Esophagus squamous epithelium (tissue), 5 donors: ENCODE measurements around the gene MMEL1. TPM values are rescaled to one million over a fixed set of nuclear protein-coding genes. Genes with fewer than 3 reads are reported as not detected.
"Not testable (repeated sequence)": the region's sequence is repeated elsewhere in the genome, so short reads cannot be mapped to it uniquely, and the experiment has no call there.

Experiments
- DNase-seq: peaks from one replicate; lab custom pipeline; 2025; lab: John Stamatoyannopoulos, UW
- H3K27ac ChIP-seq, 4 donors: fragments of 200-600 bp; sonication (generic); one replicate each; pipeline ENCODE4 v1.5.1; 2016 to 2019; ENCODE audit warnings: mild to moderate bottlenecking in 1 of 4
- H3K27me3 ChIP-seq, 4 donors: fragments of 200-600 bp; sonication (generic); 1 replicate in 3 of 4; 2 replicates in 1 of 4; pipeline versions ENCODE4 v1.5.1 to v1.6.0; 2017 to 2021; ENCODE audit warnings: antibody characterized with exemption in 1 of 4
- H3K36me3 ChIP-seq, 3 donors: fragments of 200-600 bp; sonication (generic); one replicate each; pipeline ENCODE4 v1.5.1; 2016 to 2019
- H3K4me1 ChIP-seq, 3 donors: fragments of 200-600 bp; sonication (generic); one replicate each; pipeline ENCODE4 v1.5.1; 2017 to 2019
- H3K4me3 ChIP-seq, 4 donors: fragments of 200-600 bp; sonication (generic); 1 replicate in 3 of 4; 2 replicates in 1 of 4; pipeline ENCODE4 v1.5.1; 2016 to 2019; ENCODE audit warnings: mild to moderate bottlenecking in 2 of 4, moderate library complexity in 1 of 4
- H3K9me3 ChIP-seq, 3 donors: fragments of 200-600 bp; sonication (generic); one replicate each; pipeline ENCODE4 v1.5.1; 2016 to 2019
- POLR2A ChIP-seq, 4 donors: fragments of 450-650 bp; IDR thresholded peaks; one replicate each; pipeline ENCODE4 v1.6.1; 2017; ENCODE audit warnings: antibody characterized with exemption in 4 of 4, mild to moderate bottlenecking in 4 of 4, moderate library complexity in 3 of 4
- WGBS, 2 donors: methylation state at CpG; one replicate each; pipeline ENCODE4 v1.1.5; 2018; 5-methylcytosine and 5-hydroxymethylcytosine counted together
- intact Hi-C: fragments of 100-400 bp; cut with DNase I; formaldehyde crosslinking; loops from one replicate; pipeline ENCODE4 v1.15.0; 2022
- total RNA-seq, 4 donors: library from RNA; depleted of rRNA; stranded (reverse); fragments of >200 nt; gene quantifications; one replicate each; pipeline ENCODE4 v1.1.0, GENCODE V29; 2016
- TF ChIP-seq, protein P1 (sequence below), 6 experiments: fragments of 450-650 bp in 4 of 6; fragments of 200-600 bp in 2 of 6; sonication (generic) in 2 of 6; IDR thresholded peaks; one replicate each; pipeline ENCODE4 v1.5.1; 2016 to 2019; ENCODE audit warnings: antibody characterized with exemption in 6 of 6, mild to moderate bottlenecking in 4 of 6, moderate library complexity in 4 of 6
- donor health status: DM: yes; HTN: yes; CAD: no.

The MMEL1 gene
- total RNA-seq, 4 donors from 2014 or later, result 3.1 TPM; not detected in 3

DNA sequence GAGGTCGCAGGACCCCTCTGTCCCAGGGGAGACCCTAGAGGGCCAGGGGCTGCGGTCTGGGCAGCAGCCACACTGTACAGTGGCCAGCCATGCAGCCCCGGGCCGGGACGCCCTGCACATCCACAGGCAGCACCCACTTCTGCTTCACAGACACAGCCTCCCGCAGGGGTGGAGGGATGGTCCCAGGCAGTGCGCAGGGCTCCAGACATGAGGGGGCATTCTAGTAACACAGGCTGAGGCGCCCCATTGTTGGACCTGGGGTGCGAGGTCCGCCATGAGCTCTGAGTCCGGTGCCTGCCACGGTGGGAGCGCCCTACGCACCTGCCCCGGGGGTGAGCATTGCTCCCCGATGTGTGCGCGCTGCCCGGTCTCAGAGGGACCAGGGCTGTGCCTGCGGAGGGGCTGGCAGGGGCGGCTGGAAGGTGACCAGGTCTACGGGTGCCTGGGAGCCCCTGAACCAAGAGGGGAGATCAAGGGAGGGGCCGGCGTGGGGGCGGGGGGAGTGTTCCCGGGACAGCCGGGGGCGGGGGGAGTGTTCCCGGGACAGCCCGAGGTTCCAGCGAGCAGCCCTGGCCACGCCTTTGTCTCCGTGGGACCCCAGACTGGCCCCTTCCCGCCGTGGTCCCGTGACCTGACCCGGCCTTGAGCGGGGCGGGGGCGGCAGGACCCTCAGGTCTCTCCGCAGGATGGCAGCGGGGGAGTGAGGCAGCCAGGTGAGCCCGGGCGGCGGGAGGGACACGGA, 4.5 kb downstream of the MMEL1 start:
- peaks cover 0 to 11% (median 3%) of the 10 kb centered on the region in 3 donors for H3K4me1 ChIP-seq
- H3K9me3 ChIP-seq, result no peaks in the 10 kb centered on the region
- intact Hi-C loops, result no loop called here
- H3K27ac ChIP-seq, result no peak overlapping the region
- H3K4me3 ChIP-seq, result peak overlapping the region in 1 of 4 donors; percentile 18
- no peaks in the 10 kb centered on the region for H3K36me3 ChIP-seq
- WGBS, 2 donors, result 5% methylated on average over 4 of the region's 46 CpGs; no CpG with 5 or more reads in 1 of the 2 donors
- DNase-seq, result no peak
- TF ChIP-seq POLR2A (IDR thresholded peaks at IDR 0.05), result no peak
- TF ChIP-seq, protein P1, sequence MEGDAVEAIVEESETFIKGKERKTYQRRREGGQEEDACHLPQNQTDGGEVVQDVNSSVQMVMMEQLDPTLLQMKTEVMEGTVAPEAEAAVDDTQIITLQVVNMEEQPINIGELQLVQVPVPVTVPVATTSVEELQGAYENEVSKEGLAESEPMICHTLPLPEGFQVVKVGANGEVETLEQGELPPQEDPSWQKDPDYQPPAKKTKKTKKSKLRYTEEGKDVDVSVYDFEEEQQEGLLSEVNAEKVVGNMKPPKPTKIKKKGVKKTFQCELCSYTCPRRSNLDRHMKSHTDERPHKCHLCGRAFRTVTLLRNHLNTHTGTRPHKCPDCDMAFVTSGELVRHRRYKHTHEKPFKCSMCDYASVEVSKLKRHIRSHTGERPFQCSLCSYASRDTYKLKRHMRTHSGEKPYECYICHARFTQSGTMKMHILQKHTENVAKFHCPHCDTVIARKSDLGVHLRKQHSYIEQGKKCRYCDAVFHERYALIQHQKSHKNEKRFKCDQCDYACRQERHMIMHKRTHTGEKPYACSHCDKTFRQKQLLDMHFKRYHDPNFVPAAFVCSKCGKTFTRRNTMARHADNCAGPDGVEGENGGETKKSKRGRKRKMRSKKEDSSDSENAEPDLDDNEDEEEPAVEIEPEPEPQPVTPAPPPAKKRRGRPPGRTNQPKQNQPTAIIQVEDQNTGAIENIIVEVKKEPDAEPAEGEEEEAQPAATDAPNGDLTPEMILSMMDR (IDR thresholded peaks at IDR 0.05), result no peak
- H3K27me3 ChIP-seq, result peaks cover 20 to 98% (median 21%) of the 10 kb centered on the region in 4 donors

- no peaks in the 10 kb centered on the region for H3K36me3 ChIP-seq
- DNase-seq, result no peak
- H3K27ac ChIP-seq, result no peak overlapping the region
- H3K27me3 ChIP-seq, result peaks cover 20 to 92% (median 21%) of the 10 kb centered on the region in 4 donors
- H3K9me3 ChIP-seq, result no peaks in the 10 kb centered on the region
- peaks cover 0 to 11% (median 3%) of the 10 kb centered on the region in 3 donors for H3K4me1 ChIP-seq
- 30 to 37% methylated on average over 6 of the region's 6 CpGs for WGBS, 2 donors
- intact Hi-C loops, result no loop called here
- H3K4me3 ChIP-seq, result no peak overlapping the region
- no peak for TF ChIP-seq POLR2A (IDR thresholded peaks at IDR 0.05)
- TF ChIP-seq, protein P1 (IDR thresholded peaks at IDR 0.05), result no peak
Measured at GRCh38 chr1:2627746-2628145, 5.1 kb downstream of the MMEL1 start.

DNA sequence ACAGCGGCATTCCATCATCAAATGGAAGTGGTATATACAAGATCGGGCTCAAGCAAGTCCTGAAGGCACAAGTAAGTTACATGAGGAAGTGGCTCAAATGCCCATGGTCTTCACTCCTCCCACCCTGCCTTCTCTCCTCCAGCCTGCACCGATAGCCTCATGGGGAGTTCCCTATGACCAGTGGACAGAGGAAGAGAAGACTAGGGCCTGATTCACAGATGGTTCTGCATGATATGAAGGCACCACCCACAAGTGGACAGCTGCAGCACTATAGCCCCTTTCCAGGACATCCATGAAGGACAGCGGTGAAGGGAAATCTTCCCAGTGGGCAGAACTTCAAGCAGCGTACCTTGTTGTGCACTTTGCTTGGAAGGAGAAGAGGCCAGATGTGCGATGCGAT, 7.1 kb downstream of the MMEL1 start:
- H3K36me3 ChIP-seq, intact Hi-C loops, H3K9me3 ChIP-seq, DNase-seq, H3K27ac ChIP-seq, H3K4me3 ChIP-seq: not testable (repeated sequence)
- H3K4me1 ChIP-seq, result peaks cover 0 to 11% (median 3%) of the 10 kb centered on the region in 3 donors
- H3K27me3 ChIP-seq, result peaks cover 20 to 86% (median 21%) of the 10 kb centered on the region in 4 donors
- WGBS, 2 donors, result 62 to 70% methylated on average over 7 of the region's 7 CpGs

DNA sequence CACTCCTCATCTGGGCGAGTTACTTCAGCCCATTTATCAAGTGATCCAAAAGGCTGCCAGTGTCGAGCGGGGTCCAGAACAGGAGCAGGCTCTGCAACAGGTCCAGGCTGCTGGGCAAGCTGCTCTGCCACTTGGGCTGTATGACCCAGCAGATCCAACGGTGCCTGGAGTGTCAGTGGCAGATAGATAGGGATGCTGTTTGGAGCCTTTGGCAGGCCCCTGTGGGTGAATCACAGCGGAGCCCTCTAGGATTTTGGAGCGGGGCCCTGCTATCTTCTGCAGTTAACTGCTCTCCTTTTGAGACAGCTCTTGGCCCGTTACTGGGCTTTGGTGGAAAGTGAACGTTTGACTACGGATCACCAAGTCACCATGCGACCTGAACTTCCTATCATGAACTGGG, 7.5 kb downstream of the MMEL1 start:
- no peak overlapping the region for H3K4me3 ChIP-seq
- no peak overlapping the region for H3K27ac ChIP-seq
- no peaks in the 10 kb centered on the region for H3K36me3 ChIP-seq
- H3K4me1 ChIP-seq, result peaks cover 0 to 11% (median 3%) of the 10 kb centered on the region in 3 donors
- no peak for DNase-seq
- 71 to 100% methylated on average over 2 to 7 of the region's 10 CpGs for WGBS, 2 donors
- H3K27me3 ChIP-seq, result peaks cover 20 to 83% (median 21%) of the 10 kb centered on the region in 4 donors
- intact Hi-C loops, result no loop called here
- no peaks in the 10 kb centered on the region for H3K9me3 ChIP-seq
- TF ChIP-seq POLR2A (IDR thresholded peaks at IDR 0.05), result no peak
- TF ChIP-seq, protein P1 (IDR thresholded peaks at IDR 0.05), result no peak

DNA sequence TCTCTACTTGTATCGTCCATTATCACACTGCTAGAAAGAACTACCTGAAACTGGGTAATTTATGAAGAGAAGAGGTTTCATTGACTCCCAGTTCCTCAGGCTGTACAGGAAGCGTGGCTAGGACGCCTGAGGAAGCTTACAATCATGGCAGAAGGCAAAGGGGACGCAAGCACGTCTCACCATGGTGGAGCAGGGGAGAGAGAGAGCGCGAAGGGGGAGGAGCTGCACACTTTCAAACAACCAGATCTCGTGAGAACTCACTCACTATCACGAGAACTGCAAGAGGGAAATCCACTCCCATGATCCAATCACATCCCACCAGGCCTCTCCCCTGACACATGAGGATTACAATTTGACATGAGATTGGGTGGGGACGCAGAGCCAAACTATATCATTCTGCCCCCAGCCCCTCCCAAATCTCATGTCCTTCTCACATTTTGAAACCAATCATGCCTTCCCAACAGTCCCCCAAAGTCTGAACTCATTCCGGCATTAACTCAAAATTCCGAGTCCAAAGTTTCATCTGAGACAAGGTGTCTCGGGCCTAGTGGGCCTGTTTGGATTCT, 8.0 kb downstream of the MMEL1 start:
- no peaks in the 10 kb centered on the region for H3K36me3 ChIP-seq
- no peaks in the 10 kb centered on the region for H3K9me3 ChIP-seq
- peaks cover 20 to 78% (median 20%) of the 10 kb centered on the region in 4 donors for H3K27me3 ChIP-seq
- intact Hi-C loops, result no loop called here
- no peak for DNase-seq
- TF ChIP-seq POLR2A (IDR thresholded peaks at IDR 0.05), result no peak
- no peak overlapping the region for H3K27ac ChIP-seq
- WGBS, 2 donors, result 73 to 76% methylated on average over 12 to 13 of the region's 13 CpGs
- peaks cover 0 to 11% (median 3%) of the 10 kb centered on the region in 3 donors for H3K4me1 ChIP-seq
- no peak overlapping the region for H3K4me3 ChIP-seq
